ENCODE data around the gene CELSR3.

The CELSR3 gene

DNA sequence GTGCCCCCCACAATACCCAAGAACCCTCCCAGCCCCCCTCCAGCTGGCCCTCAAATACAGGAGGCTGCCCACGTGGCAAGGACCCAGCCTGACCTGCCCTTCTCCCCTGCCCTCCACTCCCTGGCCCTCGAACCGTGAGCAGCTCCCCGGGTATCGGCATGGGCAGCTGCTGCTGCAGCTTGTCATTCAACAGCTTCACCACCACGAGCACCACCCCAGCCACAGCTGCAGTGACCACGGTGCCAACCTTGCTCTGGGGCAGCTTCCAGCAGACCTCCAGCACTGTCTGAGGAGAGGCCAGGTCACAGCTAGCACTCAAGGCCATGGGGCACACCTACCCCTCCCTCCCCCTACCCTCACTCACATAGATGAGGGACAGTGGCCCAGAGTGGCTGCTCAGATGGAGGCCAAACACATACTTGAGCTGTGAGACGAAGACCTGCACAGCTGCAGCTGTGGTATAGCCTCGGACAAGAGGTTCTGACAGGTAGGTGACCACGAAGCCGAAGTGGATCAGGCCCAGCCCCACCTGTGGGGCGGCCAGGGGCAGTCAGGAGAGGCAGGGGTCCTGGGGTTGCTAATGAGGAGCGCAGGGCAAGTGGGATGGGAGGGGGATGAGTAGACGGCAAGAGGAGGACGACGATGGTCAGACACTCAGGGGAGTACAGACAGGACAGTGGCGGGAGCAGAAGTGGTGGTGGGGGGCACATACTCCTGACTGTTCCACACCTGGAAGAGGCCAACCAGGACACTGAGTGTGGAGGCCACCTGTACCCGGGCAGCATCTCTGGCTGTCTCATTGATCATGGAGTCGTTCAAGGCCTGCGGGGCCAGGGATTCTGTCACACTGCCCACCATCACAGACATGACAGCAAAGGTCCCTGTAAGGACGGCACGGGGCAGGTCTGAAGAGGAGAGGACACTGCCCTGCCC is 30.9 kb downstream of the CELSR3 start:
- DNase-seq = no peak

DNA sequence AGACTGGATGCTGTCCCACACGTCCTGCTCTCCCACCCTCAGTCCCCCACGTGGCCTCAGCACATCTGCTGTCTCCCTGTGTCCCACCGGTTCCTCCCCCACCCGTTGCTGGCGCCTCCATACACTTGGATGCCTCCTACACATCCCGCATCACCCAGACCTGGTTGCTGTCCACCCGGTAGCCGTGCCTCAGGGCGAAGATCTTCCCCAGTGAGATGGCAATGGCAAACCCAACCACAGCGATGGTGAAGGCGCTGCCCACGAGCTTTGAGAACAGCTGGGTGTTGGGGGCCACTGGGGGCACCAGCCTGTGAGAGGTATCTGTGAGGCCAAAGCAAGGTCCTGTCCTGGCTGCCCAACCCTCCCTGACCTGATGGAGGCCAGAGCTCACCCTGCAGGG is 31.9 kb downstream of the CELSR3 start:
- DNase-seq = no peak

DNA sequence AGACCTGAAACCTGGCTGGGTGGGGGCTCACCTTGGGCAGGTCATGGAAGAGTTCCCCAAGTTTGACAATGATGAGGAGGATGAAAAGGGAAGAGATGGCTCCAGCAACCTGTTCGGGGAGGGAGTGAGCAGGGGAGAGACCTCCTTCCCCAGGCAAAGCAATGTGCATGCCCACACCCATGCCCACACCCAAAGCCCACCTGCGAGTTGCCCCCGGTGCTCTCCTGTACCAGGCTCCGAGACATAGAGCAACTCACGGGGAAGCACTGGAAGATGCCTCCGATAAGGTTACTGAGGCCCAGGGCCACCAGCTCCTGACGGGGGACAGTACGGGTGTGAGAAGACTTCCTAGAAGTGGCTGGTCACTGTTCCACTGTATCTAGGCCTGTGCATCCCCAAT is 32.3 kb downstream of the CELSR3 start:
- DNase-seq = no peak

- no peak for DNase-seq
Observed at GRCh38 chr3:48629894-48630293, 32.8 kb downstream of the CELSR3 start.

GRCh38 chr3:48628277-48629017 is 34.2 kb downstream of the CELSR3 start:
- no peak for DNase-seq

DNA sequence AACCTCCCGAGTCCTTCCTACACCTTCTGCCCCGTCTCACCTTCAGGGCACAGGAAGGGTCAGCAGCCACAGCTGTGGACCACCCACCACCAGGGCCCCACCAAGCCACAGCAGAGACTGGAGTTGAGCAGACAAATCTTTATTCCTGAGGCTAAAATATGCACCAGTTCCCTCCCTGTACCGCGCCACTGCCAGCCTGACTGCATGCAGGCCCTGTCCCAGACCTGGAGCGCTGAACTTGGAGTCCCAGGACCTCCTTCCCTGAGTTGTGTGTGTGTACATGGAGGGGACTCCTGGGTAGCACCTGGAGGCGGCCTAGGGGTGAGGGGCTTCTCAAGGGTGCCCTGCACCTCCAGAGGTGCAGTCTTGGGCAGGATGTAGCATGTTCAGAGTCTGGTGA is 37.1 kb downstream of the CELSR3 start:
- no peak for DNase-seq

DNA sequence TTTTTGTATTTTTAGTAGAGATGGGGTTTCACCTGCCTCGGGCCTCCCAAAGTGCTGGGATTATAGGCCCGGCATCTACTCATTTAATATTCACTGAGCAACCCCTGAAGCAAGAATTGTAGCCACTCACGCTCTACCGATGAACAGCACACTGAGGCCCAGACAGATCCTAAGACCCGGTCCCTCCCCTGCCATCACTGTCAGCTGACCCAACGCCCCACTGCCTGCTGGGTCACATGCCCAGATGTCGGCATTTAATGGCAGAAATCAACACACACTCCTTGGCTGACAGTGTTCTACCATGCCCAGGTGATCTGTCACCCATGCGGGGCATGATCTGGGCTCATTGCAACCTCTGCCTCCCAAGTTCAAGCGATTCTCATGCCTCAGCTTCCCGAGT is 37.9 kb downstream of the CELSR3 start:
- DNase-seq = no peak

DNA sequence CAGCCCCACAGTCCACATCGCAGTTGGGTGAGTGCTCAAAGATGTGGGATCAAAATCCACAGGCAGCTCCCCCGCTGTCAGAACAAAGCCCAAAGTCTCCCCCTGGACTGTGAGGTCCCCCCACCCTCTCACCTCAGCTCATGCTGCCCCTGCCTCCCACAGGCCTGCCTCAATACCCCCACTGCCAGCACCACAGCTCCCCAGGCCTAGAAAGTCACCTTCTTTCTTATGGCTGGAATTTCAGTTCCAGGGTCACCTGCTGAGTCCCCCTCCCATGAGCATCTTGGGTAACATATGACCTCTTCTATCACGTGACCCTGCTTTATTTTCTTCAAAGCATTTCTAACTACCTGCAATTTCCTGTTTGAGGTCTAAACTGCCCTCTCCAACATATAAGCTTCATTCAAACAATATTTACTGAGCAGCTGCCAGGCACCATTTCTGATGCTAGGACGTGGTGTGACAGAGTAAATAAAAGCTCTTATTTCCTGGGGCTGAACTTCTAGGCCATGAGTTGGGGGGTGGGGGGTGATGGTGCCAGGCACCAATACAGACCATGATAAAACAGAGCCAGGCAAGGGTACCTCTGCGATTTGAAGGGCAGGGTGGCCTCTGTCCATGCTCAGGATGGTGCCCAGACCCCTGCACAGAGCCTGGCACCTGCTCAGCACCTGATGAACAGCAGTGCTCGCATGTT is 38.7 kb downstream of the CELSR3 start:
- DNase-seq = no peak

- no peak for DNase-seq
Observed at GRCh38 chr3:48621461-48621869, 41.2 kb downstream of the CELSR3 start, which contains the start of gene TMEM89. TMEM89 (minus strand) TSS chr3:48621769; CDS start chr3:48621756, 13 bp downstream.

DNA sequence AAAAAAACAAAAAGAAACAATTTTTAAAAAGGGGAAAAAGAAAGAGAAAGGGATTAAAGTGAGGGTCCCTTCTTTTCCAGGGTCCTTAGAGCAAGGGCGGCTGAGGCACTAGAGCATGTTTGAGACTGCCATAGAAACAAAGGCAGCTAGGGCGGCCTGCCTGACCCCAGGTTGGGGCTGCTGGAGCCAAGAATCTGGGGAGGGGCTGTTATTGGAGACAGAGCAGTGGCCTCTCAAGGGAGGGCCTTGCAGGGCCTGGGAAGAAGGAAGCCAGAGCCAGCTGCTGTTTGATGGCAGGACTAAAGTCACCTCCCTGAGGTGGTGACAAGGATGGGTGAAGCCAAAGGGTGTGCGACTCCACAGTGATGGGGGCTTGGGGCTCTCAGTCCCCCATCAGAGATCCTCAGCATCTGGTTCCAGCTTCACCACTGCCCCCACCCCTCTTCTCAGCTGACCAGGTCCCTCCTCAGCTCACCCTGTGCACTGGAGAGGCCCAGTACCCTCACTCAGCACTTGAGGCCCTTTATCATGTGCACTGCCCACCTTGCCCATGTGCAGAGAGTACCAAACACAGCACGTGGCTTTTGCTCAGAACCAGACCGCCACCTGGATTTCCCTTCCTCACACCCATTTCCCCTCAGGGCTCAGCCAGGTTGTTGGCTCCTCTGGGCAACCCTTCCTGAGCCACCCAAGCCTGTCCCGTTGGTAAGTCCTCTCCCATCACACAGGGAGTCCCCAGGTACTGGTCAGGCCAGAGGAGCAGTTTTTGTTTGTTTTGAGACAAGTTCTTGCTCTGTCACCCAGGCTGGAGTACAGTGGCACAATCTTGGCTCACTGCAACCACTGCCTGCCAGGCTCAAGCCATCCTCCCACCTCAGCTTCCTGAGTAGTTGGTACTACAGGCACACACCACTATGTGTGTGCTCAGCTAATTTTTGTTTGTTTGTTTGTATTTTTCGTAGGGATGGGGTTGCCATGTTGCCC is 42.9 kb downstream of the CELSR3 start:
- DNase-seq = no peak

DNA sequence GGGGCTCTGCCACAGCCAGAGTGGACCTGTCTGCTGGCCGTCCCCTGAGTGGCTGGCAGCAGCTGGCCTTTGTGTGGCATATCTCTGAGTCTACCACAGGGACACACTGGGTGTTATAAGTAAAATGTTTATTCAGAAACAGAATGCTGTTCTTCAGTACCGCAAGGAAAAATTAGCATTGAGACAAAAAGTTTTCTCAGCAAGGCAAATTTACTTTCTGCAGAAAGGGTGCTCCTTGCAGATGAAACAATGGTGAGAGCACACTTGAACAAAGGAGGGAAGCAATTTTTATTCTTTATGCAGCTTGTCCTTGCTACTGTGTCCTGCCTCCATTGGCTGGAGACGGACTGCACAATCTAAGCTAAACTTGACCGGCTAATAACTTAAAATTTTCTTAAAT is 45.1 kb downstream of the CELSR3 start:
- DNase-seq = no peak

- DNase-seq = peak; percentile 69
Observed at GRCh38 chr3:48614044-48614443, 48.6 kb downstream of the CELSR3 start.

DNA sequence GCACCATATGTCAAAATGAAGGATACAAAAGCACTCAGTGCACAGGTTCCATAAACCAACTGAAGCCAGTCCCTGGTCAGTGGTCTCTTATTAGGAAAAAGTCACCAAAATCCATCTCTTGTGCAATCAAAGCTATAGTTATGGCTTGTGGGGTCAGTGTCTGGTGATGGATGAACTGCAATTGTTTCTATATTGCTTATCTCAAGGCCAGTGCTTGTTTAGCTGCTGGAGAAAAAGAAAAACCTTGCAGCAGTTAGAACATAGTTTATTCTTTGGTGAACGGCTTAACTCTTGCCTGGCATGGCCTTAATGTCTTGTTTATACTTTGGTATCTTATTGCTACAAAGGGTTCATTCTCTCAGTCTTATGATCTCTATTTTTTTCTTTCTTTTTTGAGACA is 50.4 kb downstream of the CELSR3 start:
- no peak for DNase-seq

DNA sequence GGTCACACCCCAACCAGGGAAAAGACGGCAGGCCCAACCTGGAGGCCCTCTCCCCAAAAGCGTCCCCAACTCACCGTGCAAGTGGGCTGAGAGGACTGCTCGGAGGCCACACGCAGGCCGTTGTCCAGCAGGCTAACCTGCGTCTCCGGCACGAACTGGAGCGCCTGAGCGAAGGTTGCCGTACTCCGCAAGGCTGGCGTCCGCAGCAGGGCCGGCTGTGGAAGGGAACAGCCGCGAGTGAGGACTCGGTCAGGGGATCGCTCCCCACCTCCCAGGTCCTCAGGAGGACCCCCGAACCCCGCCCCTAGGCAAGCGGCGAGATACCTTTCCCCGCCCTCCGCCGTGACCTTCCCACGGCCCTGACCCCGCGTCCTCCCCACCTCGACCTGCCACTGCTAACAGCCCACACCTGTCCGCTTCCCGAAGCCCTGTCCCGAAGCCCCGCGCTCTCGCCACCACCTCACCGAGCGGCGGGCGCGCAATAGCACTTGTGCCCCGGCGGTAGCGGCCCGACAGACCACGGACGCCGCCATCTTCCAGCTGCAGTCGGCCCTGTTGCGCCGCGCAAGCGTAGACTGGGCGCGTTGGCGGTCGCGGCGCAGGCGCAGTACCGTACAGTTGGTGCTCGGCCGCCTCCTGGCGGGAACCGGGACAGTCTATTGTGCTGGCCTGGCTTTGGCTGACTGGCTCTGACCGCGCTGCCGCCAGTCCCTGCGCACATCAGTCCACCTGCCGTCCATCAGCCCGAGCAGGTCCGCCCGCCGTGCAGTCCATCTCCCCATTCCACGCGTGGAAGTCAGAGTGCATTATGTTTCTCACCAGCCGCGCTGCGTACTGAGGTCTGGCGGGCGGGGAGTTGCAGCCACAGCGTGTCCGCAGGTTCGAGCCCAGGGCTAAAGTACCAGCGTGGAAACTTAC is 53.3 kb downstream of the CELSR3 start, which contains the start of gene UQCRC1:
TSS of gene UQCRC1 (minus strand) at position 559 of the 918 bp plus-strand sequence. CDS start at position 533, 26 bp downstream.
- peak; percentile 89 for DNase-seq

- DNase-seq = no peak
Observed at GRCh38 chr3:48607519-48607918, 55.2 kb downstream of the CELSR3 start.

DNA sequence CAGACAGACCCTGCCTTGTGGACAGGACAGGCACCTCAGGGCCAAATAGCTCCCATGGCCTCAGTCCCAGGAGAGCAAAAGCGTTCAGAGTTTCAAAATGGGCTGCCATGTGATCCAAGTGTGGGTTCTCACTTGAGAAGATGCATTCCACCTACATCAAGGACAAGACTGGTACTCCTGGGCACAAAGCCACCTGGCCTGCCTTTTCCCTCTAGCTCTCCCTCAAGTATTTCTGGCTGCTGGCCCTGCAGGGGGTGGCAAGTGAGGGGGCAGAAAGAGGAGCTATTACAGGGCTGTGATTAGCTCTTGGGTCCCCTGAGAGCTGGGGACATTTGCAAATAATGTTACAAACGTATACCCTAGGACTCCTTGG is 61.1 kb downstream of the CELSR3 start:
- no peak for DNase-seq

DNA sequence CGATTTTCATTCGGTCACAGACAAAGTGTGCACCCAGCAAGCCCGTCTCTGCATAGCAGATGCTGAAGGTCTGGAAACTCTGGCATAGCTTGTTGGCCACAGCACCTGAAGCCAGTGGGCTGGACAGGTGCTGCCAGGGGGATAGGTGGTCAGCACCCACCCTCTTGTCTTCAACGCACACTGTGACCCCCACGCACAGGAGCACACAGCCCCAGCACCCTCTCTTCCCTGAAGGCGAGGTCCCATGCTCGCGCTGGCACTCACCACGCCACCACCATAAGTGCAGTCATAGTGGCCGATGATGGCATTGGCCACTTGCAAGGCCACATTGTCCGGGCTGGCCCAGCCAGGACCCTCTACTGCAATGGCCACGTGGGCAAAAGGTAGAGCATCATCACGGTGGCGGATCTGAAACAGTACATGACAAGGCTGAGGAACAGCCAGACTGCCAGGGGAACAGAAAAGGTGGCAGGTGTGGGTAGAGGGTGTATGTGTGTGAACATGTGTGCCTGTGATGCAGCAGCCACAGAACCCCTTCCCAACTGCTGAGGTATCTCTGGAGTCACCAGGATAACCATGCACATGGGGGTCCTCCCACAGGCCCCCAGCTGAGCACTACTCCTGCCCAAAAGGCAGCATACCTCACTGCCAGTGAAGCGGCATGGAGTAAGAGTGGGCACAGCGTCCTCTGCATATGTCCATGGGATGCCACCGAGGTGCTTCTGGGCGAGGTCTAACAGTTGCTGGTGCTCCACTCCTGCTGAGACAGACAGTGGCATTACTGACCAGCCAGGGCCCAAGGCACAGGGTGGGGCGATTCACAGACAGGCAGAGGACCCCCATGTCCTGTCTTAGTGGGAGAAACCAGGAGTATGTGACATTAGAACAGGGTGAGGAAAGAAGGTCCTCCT is 61.7 kb downstream of the CELSR3 start:
- no peak for DNase-seq

- no peak for DNase-seq
Observed at GRCh38 chr3:48599509-48600285, 63.0 kb downstream of the CELSR3 start.

- DNase-seq = no peak
Observed at GRCh38 chr3:48599077-48599501, 63.6 kb downstream of the CELSR3 start.
